ENCODE measurements around the gene ART5.

The ART5 gene

DNA sequence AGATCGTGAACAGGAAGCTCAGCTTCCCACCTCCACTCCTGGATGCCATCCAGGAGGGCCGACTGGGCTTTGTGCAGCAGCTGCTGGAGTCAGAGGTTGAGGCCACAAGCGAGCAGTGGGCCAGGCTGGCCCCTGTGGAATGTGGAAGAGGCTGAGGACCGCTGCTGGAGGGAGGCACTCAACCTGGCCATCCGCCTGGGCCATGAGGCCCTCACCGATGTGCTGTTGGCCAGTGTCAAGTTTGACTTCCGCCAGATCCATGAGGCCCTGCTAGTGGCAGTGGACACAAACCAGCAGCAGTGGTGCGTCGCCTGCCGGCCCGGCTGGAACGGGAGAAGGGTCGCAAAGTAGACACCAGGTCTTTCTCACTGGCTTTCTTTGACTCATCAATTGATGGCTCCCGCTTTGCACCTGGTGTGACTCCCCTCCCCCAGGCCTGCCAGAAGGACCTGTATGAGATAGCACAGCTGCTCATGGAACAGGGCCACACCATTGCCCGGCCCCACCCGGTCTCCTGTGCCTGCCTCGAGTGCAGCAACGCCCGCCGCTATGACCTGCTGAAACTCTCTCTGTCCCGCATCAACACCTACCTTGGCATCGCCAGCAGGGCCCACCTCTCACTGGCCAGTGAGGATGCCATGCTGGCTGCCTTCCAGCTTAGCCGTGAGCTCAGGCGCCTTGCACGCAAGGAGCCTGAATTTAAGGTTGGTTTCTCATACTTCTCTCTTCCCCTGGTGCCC is 24.9 kb downstream of the ART5 start:
- Mint-ChIP-seq H3K4me3 (no peak overlapping the region), H3K27me3 (ENCODE audit: low read depth) (peaks cover 11% of the 10 kb centered on the region)
- TF ChIP-seq, protein P1, sequence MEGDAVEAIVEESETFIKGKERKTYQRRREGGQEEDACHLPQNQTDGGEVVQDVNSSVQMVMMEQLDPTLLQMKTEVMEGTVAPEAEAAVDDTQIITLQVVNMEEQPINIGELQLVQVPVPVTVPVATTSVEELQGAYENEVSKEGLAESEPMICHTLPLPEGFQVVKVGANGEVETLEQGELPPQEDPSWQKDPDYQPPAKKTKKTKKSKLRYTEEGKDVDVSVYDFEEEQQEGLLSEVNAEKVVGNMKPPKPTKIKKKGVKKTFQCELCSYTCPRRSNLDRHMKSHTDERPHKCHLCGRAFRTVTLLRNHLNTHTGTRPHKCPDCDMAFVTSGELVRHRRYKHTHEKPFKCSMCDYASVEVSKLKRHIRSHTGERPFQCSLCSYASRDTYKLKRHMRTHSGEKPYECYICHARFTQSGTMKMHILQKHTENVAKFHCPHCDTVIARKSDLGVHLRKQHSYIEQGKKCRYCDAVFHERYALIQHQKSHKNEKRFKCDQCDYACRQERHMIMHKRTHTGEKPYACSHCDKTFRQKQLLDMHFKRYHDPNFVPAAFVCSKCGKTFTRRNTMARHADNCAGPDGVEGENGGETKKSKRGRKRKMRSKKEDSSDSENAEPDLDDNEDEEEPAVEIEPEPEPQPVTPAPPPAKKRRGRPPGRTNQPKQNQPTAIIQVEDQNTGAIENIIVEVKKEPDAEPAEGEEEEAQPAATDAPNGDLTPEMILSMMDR (IDR thresholded peaks at IDR 0.05; ENCODE audit: unreplicated experiment in 3 of 3) = no peak

GRCh38 chr11:3615998-3616397 is 25.8 kb downstream of the ART5 start:
- H3K4me3 Mint-ChIP-seq = peak overlapping the region in 1 of 3 experiments; percentile 1
- H3K4me1 Mint-ChIP-seq = peaks cover 22% of the 10 kb centered on the region
- TF ChIP-seq, protein P1 (IDR thresholded peaks at IDR 0.05; ENCODE audit: unreplicated experiment in 3 of 3) = no peak
- peaks cover 4% of the 10 kb centered on the region for H3K9me3 Mint-ChIP-seq
- peak overlapping the region in 2 of 3 experiments; percentile 0 to 1 for H3K27ac Mint-ChIP-seq
- peaks cover 11% of the 10 kb centered on the region for H3K27me3 Mint-ChIP-seq (ENCODE audit: low read depth)
- H3K36me3 Mint-ChIP-seq (ENCODE audit: low read depth) = no peaks in the 10 kb centered on the region

More for the DNA sequence above, 24.9 kb downstream of the ART5 start:
- Mint-ChIP-seq H3K4me1 (peaks cover 22% of the 10 kb centered on the region), H3K36me3 (ENCODE audit: low read depth) (no peaks in the 10 kb centered on the region), H3K9me3 (peaks cover 3% of the 10 kb centered on the region), H3K27ac (peak overlapping the region in 2 of 3 experiments; percentile 0 to 33)

DNA sequence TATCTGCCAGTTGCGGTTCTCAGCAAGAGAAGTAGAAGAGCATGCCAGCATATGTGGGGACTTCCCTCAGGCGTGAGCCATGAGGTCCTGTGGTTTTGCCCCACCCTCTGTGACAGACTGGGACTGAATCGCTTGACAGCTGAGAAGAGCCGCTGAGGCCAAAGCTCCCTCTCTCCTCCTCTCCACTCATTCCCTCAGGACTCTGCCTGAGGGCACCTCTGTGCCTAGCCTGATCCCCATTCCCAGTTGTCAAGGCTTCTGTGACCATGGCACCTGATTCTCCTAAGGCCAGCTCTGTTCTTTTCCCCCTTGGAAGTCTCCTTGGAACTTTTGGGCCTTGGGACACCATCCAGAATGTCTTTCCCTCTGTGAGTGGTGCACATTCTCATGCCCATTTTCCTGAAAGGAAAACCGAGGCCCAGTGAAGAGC is 27.0 kb downstream of the ART5 start:
- peak overlapping the region in 1 of 3 experiments; percentile 7 for H3K27ac Mint-ChIP-seq
- peaks cover 22% of the 10 kb centered on the region for H3K4me1 Mint-ChIP-seq
- no peaks in the 10 kb centered on the region for H3K36me3 Mint-ChIP-seq (ENCODE audit: low read depth)
- no peak overlapping the region for H3K4me3 Mint-ChIP-seq
- H3K9me3 Mint-ChIP-seq = peaks cover 4% of the 10 kb centered on the region
- H3K27me3 Mint-ChIP-seq (ENCODE audit: low read depth) = peaks cover 3% of the 10 kb centered on the region
- TF ChIP-seq, protein P1 (IDR thresholded peaks at IDR 0.05; ENCODE audit: unreplicated experiment in 3 of 3) = no peak

DNA sequence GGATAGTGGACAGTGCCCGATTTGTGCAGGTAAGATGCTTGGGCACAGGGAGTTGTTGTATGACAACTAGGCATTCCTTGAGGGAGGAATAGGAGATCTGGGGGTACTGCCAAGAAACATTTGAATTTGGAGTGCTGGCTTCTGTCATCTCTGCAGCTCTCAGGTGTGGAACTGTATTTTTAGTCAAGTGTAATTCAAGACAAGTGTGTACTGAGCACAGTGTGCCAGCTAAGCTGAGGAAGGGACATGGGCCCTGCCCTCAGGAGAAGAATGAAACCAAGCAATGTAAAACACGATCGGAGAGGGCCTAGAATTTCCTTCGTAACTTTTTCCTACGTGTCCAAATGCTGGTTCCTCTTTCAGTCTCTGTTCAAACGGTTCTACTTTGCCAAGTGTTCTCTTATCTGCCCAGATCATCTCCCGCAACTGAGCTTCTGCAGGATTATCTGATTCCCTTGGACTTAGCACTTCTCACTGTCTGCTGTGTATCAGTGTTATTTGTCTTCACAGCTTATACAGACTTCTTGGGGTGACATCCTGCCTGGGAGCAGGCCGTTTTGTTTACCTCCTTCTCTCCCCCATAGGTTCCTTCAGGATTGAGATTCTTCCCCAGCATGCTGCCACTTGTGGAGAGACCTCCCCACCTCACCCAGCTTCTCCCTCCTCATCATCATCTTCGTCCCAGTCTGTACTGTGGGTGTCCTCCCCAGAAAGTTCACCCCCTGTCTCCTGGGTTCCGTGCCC is 27.6 kb downstream of the ART5 start:
- peaks cover 3% of the 10 kb centered on the region for H3K27me3 Mint-ChIP-seq (ENCODE audit: low read depth)
- peaks cover 22% of the 10 kb centered on the region for H3K4me1 Mint-ChIP-seq
- peak overlapping the region in 1 of 3 experiments; percentile 8 for H3K27ac Mint-ChIP-seq
- no peak overlapping the region for H3K4me3 Mint-ChIP-seq
- H3K9me3 Mint-ChIP-seq = peaks cover 4% of the 10 kb centered on the region
- H3K36me3 Mint-ChIP-seq (ENCODE audit: low read depth) = no peaks in the 10 kb centered on the region
- TF ChIP-seq, protein P1 (IDR thresholded peaks at IDR 0.05; ENCODE audit: unreplicated experiment in 3 of 3) = no peak

- no peaks in the 10 kb centered on the region for H3K36me3 Mint-ChIP-seq (ENCODE audit: low read depth)
Observed at GRCh38 chr11:3611976-3612678, 29.7 kb downstream of the ART5 start.

More at GRCh38 chr11:3611976-3612678, 29.7 kb downstream of the ART5 start:
- no peak overlapping the region for H3K4me3 Mint-ChIP-seq
- peaks cover 18% of the 10 kb centered on the region for H3K4me1 Mint-ChIP-seq
- peaks cover 4% of the 10 kb centered on the region for H3K9me3 Mint-ChIP-seq
- TF ChIP-seq, protein P1 (IDR thresholded peaks at IDR 0.05; ENCODE audit: unreplicated experiment in 3 of 3) = no peak
- H3K27me3 Mint-ChIP-seq (ENCODE audit: low read depth) = no peaks in the 10 kb centered on the region
- no peak overlapping the region for H3K27ac Mint-ChIP-seq

Measured in nephron (organoid).